Left renal cortex interstitium (tissue), 4 donors: Measurements from ENCODE around the gene EIF4E2. TPM values are rescaled to one million over a fixed set of nuclear protein-coding genes. Genes with fewer than 3 reads are reported as not detected.
"Not testable (repeated sequence)": the region's sequence is repeated elsewhere in the genome, so short reads cannot be mapped to it uniquely, and the experiment has no call there.

Experiments
- DNase-seq, 4 donors: peaks; one replicate each; pipeline ENCODE4 v3.0.0-alpha.2; 2013; ENCODE audit warnings: low read depth in 4 of 4, low spot score in 2 of 4, missing footprints in 1 of 4
- polyA plus RNA-seq, 4 donors: library from polyadenylated mRNA; unstranded; fragments of 120-200 nt; gene quantifications; one replicate each; pipeline ENCODE4 v1.2.1, GENCODE V29; 2013; ENCODE audit not compliant: insufficient read length in 4 of 4

EIF4E2 gene
- polyA plus RNA-seq, 4 donors = 98.9 to 117 (median 105) TPM

DNA sequence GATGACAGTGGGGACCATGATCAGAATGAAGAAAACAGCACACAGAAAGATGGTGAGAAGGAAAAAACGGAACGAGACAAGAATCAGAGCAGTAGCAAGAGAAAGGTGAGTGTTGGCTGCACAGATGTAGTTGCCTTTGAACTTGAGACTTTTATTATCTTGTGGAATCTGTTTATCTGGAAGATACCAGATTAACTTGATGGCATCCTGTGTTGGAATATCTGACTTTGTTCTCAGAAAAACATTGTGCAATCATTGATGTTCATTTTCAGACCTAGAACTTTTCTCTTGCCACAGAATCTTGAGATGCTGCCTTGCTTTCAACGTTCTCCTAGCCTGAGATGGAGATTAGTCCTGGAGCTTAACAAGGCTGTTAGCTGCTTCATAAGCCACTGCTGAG lies 5.9 kb downstream of the EIF4E2 start:
- DNase-seq = no peak

DNA sequence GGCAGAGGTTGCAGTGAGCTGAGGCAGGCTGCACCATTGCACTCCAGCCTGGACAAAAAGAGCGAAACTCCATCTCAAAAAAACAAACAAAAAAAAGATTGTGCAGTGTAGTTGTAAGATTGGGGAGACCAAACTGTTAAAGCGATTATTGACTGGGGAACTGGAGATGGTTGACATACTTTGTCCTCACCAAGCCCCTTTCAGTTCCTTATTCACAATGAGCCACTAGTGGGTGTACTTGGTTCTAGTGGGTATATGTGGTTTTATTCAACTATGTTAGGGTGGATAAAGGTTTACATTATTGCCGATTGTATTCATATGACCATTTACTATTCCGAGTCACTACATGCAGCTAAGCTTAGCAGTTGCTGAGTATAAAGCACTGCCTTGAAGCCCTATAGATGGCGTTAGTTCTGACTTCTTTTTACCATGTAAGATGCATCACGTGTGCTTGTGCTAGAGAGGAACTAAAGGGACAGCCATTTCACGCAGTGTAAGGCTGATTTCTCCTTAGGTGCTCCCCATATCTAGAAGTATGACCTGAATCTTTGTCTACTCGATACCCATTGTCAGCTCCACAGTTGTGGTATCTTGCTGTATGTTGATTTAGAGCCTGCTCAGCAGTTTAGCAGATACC lies 12.1 kb downstream of the EIF4E2 start:
- no peak for DNase-seq

DNA sequence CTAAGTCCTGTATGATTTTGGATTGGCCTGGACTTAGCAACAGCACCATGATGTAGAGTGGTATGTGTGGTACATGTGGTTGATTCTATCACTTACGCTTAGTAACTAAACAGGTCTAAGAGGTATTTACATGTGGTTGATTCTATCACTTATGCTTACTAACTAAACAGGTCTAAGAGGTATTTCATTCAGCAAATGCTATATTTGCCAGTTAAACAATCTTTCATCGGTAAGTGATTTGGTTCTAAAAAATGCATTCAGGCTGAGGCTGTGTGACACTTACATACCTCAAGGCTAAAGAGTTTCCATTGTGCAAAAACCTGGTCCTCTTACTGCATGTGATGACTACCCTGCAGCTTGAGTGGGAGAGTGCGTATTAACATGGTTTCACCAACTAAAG lies 13.1 kb downstream of the EIF4E2 start:
- no peak for DNase-seq

DNA sequence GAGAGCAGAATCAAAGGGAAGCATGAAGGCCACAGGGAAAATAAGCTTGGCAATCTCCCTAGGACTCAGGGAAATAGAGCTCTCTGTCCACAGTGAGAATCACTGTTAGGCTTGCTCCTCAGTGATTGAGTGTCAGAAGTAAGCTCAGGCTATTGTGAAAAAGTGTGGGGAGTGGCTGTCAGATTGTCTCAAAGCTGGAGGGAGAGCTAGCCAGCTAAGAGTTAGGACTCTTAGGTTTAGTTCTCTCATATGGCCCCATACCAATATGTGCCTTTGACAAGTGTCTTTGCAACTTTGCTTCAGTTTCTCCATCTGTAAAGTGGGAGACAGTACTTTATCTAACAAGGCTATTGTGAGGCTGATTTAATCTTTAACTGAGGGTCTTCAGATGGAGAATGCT lies 17.2 kb downstream of the EIF4E2 start:
- no peak for DNase-seq

DNA sequence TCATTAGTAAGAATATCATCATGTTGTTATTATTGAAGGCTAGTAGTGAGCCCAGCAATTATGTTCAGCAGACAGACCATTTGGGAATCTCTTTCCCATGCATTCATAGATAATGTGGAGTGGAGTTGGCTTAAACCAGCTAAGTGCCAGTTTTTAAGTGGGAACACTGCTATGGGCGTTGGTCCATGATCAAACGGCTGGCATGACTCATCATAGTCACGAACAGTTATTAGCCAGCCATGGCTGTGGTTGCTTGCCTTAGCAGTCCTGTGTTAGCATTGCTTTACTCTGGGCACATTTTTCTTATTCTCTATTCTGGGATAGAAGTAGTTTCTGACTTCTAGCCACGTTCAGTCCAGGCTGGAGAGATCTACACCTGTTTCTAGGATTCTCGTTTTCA lies 17.7 kb downstream of the EIF4E2 start:
- no peak for DNase-seq

DNA sequence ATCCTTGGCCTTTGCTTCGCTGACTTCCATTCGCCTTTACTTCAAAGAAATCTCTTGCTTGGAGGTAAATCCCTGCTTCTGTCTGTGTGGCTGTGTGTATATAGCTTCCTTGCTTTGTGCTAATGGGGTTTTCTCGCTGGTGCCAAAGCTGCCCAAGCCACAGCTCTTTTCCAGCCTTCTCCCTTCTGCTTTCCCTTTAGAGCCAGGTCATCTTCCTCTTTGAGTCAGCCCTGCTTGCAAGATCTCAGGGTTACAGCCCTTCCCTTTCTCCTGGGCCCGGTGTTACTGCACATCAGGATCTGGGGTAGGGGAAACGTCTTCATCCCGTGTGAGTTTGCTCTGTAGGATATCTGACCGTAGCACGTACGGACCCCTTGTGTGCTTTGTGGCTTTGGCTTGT lies 19.1 kb downstream of the EIF4E2 start:
- DNase-seq = no peak

DNA sequence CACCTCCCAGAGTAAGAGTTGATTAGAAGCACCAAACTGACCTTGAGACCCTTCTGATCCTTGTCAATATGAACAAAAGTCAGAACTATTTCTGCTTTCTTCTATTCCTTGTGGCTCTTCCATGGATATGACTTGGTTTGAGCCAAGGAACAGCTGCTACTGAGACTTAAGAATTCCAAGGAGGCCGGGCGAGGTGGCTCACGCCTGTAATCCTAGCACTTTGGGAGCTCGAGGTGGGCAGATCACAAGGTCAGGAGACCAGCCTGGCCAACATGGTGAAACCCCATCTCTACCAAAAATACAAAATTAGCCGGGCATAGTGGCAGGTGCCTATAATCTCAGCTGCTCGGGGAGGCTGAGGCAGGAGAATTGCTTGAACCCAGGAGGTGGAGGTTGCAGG lies 20.0 kb downstream of the EIF4E2 start:
- not testable (repeated sequence) for DNase-seq

DNA sequence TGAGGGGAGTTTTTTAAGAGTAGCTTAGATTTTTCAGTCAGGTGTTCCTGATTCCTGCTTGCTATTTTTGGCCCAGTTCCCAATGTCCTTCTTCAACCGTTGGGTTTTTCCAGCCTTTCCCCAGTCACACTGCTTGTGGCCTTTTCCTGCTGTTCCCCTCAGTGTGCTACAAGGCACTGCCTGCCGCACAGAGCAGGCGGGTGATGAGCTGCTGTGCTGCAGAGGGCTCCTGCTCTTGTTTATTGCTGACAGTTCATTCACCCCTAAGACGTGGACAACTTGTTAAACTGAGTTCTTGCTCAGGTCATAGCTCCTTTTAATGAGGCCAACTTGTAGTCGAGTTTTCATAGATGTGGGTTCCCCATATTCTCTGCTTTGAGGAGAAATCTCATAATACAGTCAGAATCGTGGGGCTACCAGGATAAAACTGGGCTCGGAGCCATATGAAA lies 20.6 kb downstream of the EIF4E2 start:
- no peak for DNase-seq

DNA sequence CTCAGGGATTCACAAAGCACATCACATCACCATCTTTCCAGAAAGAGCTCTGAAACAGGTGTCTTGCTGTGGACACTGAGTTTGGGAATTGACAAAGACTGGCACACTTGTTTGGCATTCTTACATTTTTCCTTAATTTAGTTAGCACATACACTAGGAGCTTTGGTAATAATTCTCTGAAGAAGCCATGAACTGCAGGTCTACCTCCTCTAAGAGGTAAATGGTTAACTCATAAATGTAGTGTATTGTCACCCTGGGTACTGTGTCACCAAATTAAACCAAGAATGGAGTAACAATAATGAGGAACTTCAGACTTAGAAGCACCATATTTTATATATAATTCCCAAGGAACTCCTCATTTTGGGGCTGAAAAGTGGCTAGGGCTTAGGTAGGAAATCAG lies 22.6 kb downstream of the EIF4E2 start:
- no peak for DNase-seq

DNA sequence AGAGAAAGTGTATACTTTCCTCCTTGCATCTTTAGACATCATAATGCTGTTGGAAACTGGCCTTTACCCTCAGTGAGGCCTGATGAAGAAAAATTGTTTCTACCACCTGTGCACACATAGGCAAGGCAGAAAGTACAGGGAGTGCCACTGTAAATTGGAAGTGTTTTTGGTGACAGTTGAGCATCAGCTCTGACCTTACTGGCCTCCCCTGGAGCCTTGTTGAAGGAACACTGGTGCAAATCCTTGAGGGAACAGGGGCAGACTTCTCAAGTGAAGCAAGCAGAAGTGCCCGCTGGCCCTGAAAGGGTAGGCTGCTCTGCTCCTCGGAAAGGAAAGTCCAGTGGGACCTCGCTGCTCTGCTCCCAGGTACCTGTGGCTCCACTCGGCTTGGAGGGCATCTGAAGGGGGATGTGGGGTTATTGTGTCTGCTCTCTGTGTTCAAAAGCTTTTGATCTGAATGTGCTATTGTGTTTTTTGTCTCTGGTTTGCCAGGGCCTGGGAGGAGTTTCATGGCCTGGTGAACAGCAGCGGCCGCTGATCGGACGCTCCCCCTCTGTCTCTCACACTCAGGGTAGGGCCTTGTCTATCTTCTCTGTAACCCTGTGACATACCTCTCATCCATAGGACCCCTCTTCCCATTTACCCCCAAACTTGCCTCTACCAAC lies 23.4 kb downstream of the EIF4E2 start:
- DNase-seq = no peak

DNA sequence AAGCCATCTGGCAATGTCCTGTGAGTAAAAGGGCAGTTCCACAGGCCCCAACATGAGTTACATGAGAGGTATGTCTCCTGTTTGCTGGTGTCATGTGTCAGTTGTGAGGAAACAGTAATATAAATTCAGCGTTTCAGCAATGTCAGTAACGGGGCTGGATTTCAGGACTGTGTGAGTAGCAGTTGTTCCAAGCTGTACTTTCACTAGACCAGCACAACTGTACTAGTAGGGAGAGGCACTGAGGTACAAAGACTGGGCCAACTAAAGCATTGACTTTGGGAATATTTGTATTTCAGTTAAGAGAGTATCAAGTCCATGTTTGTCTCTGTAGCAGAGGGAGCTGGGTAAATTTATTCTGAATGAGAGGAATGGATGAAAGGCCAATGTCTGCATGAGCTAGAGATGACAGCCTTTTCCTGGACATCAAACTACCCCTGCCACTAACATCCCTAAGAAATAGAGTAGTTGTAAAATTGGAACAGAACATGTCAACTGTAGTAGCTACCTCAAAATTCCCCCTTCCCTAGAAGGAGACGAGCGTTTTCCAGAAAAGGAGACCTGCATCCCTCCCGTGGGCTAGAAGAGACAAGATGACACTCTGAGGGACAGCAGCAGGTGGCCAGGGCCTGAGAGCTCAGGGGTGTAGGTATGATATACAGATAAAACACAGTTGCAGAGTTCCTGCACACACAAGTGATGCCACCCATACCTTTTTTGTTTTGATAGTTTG lies 24.4 kb downstream of the EIF4E2 start:
- DNase-seq = no peak

DNA sequence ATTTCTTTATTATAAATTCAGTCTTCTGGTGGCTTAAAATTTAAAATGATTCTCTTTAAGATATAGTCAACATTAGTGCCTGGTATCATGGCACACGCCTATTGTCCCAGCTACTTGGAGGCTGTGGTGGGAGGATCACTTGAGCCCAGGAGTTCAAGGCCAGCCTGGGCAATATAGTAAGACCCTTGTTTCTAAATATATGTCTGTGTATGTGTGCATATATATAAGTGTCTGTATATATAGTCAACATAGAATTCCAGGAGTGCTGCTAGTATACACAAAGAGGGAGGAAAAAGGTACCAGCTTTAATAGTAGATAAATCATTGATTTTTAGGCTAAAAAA lies 24.9 kb downstream of the EIF4E2 start:
- DNase-seq = no peak

DNA sequence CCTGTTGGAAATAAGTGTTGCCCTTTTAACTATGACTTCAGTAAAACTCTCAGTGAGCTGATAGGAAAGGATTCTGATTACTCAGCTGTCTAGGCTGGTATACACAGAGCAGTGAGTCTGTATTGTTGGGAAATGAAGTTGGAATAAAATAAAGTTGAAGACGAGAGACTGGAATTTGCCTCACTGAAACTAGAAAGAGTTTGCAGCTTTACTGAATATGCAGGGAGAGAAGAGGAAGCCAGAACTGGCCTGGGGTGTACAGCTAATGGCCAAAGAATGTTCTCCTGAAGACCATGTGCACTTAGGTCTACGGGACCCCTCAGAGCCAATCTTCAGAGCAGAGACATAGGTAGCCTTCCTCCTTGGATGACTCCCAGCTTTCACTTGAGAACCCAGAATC lies 26.5 kb downstream of the EIF4E2 start:
- no peak for DNase-seq

DNA sequence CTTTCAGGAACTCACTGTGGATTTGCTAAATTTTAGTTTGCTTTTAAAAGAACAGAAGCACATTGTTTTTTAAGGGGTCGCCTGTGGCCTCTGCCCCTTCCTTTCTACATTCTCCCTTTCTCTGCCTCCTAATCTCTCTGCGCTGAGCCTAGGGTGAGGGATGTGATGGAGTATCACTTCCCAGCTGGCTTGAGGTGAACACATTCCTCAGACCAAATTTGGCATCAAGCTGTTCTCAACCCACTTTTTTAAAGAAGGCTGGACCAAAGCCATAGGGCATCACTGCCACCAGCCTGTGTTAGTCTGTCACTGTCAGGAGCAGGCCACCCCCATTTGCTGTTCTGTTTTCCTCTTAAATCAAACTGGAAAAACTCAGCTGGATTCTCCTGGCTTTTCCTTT lies 27.4 kb downstream of the EIF4E2 start:
- no peak for DNase-seq

DNA sequence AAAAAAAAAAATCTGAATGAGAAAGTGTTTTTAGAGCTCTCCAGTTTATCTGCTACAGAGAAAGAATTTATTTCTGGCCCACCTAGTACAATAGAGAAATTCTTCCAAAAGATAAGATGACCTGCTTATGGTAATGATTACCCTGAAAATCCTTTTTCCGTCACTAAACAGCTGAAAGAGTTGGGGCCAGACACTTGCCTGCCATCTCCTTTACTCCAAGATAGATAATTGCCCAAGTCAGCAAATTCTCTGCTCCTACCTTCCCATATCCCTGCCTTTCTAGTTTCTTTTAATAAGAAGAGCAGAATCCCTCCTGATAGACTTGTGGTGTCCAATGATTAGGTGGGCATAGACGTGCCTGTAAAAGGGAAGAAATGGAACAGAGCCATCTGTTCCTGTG lies 28.1 kb downstream of the EIF4E2 start:
- no peak for DNase-seq

DNA sequence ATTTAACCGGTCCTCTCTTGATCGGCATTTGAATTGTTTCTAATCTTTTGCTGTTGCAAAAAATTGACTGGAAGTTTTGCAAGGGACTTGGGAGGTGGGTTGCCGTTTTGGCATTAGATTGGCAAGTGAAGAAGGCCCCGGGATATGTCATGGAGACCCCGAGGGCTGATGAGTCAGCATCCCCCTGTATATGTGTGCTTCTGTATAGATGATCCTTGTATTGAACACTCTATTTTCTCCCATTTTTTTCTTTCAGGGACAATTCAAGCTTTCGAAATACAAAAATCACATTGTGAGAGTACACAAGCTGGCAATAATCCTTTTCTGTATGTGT lies 30.1 kb downstream of the EIF4E2 start:
- no peak for DNase-seq

DNA sequence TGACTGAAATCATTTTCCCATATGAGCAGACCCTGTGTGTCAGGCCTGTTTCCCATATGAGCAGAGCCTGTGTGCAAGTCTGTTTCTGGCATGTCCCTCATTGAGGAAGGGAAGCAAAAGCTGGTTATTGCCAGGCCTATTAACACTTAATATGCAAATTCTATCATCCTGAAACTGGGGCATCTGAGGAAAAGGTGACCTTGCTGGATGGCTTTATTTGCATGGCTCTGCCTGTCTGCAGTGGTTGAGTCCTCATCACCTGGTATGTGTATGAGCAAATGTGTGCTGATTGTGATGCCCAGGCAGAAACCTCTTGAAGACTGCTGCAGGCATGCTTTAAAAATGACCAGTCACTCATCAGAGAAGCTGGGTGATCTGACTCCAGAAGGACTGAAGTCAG lies 31.2 kb downstream of the EIF4E2 start:
- DNase-seq = no peak

DNA sequence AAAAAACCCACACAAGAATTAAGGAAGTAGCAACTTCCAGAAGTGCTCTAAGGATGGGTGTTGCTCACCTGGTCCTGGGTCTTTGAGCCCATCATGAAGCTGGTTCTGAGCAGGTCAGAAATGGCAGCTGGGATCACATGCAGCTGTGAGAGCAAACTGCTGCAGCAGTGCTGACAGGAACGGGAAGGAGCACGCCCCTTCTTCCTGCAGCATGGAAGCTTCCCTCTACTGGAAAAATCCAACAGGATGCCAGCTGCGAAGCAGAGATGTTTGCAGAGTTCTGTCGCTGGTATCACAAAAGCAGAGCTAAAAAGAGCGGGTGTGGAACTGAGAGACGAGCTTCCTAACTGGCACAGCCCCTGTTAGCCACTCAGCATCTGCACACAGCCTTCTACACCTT lies 33.7 kb downstream of the EIF4E2 start:
- DNase-seq = no peak

DNA sequence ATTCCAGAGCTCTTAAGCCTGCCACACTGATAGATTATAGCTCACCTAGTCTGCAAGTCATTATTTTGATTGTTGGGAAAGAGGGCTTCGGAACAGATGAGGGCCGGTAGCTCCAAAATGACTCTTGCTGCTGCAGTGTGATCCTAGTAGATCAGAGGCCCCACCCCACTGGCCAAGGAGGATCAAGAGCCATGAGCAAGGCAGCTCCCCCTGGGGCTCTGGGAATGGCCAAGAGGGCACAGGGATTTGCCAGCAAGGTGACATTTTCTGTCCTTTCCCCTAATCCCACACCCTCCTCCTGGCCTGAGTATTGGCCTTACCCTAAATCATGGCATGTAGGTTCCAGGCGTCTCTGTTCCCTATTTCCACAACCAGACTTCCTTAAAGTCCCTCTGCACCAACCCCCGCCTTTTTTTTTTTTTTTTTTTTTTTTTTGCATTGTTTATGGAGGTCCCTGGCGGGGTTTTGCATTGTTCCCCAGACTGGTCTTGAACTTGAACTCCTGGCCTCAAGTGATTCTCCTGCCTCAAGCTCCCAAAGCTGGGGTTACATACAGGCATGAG lies 36.5 kb downstream of the EIF4E2 start:
- no peak for DNase-seq

DNA sequence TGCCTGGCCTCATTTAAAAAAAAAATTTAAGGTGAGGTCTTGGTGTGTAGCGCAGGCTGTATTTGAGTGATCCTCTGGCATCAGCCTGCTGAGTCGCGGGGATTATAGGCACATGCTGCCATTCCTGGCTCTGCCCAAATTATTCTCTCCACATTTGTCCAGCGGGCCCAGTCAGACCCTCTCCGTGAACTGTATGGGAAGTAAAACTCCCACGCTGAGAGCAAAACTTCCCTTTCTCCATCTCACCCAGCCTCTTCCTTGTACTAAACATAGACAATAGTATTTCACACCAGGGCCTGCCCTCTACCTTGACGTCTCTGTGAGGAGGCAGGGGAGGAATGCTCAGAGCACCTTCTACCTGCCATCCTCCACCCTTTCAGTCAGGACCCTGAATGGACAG lies 37.0 kb downstream of the EIF4E2 start:
- no peak for DNase-seq

DNA sequence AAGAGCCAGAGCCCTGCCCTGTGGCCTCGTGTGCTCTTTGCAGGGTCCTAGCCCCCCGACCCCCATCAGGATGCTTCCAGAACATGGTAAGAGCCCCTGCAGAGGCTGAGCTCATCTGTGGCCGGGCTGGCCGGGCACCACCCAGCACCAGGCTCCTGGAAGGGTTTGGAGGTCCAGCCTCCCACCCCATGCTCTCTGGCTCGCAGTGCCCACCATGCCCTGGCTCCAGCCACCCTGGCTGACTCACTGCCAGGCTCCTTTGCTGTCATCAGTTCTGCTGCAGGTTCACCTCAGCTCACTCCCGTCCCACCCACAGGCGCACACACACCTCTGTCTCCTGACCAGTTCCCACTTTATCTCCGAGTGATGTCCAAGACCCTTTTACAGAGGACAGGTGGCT lies 37.5 kb downstream of the EIF4E2 start:
- DNase-seq = no peak
